Stimulated activated effector memory CD8-positive, alpha-beta T cell treated with anti-CD3 and anti-CD28 coated beads, Interleukin-12 subunit alpha, Interleukin-12 subunit beta, amount 100 ng/mL, for 72 hours (primary cell): ENCODE results near the gene MTCL3.
"Not testable (repeated sequence)": the region's sequence is repeated elsewhere in the genome, so short reads cannot be mapped to it uniquely, and the experiment has no call there.

Experiments used
- ATAC-seq: fragments of 150-1000 bp; cut with Tn5 transposase; 2 replicates; pipeline ENCODE4 v1.10.0; 2021
- DNase-seq, 2 donors: peaks; one replicate each; pipeline ENCODE4 v3.0.0; 2021 to 2022; ENCODE audit warnings: low spot score in 2 of 2
- H3K27ac Mint-ChIP-seq: one replicate; pipeline ENCODE4 v1.8.0; 2022; ENCODE audit warnings: mild to moderate bottlenecking, mixed read lengths
- H3K36me3 Mint-ChIP-seq: one replicate; pipeline ENCODE4 v1.8.0; 2022; ENCODE audit warnings: mild to moderate bottlenecking, mixed read lengths
- H3K4me1 Mint-ChIP-seq: one replicate; pipeline ENCODE4 v1.8.0; 2022; ENCODE audit warnings: mixed read lengths
- H3K4me3 Mint-ChIP-seq: one replicate; pipeline ENCODE4 v1.8.0; 2022; ENCODE audit warnings: mild to moderate bottlenecking, mixed read lengths
- H3K9me3 Mint-ChIP-seq: one replicate; pipeline ENCODE4 v1.8.0; 2022; ENCODE audit warnings: mixed read lengths

Gene MTCL3

GRCh38 chr6:127441881-127442280, 77.3 kb downstream of the MTCL3 start:
- H3K9me3 Mint-ChIP-seq: no peaks in the 10 kb centered on the region

GRCh38 chr6:127439718-127440117, 79.4 kb downstream of the MTCL3 start:
- Mint-ChIP-seq H3K27ac (no peak overlapping the region), H3K4me3 (no peak overlapping the region), H3K4me1 (no peaks in the 10 kb centered on the region), H3K9me3 (no peaks in the 10 kb centered on the region), H3K36me3 (no peaks in the 10 kb centered on the region)
- DNase-seq: no peak
- ATAC-seq: no peak

More at GRCh38 chr6:127441881-127442280, 77.3 kb downstream of the MTCL3 start:
- Mint-ChIP-seq H3K4me3 (no peak overlapping the region), H3K27ac (no peak overlapping the region), H3K4me1 (no peaks in the 10 kb centered on the region), H3K36me3 (peaks cover 2% of the 10 kb centered on the region)
- DNase-seq: no peak
- ATAC-seq: no peak

DNA sequence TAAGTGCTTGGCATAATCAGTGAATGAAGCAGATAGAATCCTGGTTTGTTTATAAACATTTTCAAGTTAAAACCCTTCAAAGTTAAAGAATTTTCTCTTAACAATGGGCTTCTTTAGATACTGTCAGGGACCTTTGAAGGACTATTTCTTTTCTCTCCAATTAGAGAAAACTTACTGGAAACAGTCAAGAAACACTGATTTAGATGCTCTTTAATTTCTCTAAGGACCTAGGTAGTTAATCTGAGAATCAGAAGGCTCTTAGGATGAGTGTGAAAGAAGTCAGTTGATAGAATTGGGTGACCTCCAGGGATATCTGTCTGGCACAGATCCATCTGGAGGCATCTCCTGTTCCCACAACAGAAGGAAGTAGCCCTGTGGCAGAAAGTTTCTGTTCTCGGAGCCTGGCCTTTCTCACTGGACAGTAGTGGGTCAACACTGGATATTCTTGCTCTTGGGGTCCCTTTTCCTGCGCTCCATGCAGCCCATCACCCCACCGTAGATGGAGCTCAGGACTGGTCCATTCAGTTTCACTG, 82.5 kb downstream of the MTCL3 start:
- ATAC-seq: no peak
- no peak overlapping the region for H3K4me3 Mint-ChIP-seq
- no peak overlapping the region for H3K27ac Mint-ChIP-seq
- no peak for DNase-seq
- H3K4me1 Mint-ChIP-seq: no peaks in the 10 kb centered on the region
- no peaks in the 10 kb centered on the region for H3K36me3 Mint-ChIP-seq
- no peaks in the 10 kb centered on the region for H3K9me3 Mint-ChIP-seq

- H3K9me3 Mint-ChIP-seq: no peaks in the 10 kb centered on the region
- H3K36me3 Mint-ChIP-seq: no peaks in the 10 kb centered on the region
- DNase-seq (no peak), ATAC-seq (no peak)
- H3K4me3 Mint-ChIP-seq: no peak overlapping the region
- H3K27ac Mint-ChIP-seq: no peak overlapping the region
- no peaks in the 10 kb centered on the region for H3K4me1 Mint-ChIP-seq
Observed at GRCh38 chr6:127435626-127436220, 83.4 kb downstream of the MTCL3 start.

GRCh38 chr6:127434651-127435050, 84.5 kb downstream of the MTCL3 start:
- no peak for ATAC-seq
- Mint-ChIP-seq H3K27ac (no peak overlapping the region), H3K4me3 (no peak overlapping the region), H3K36me3 (no peaks in the 10 kb centered on the region), H3K4me1 (no peaks in the 10 kb centered on the region), H3K9me3 (no peaks in the 10 kb centered on the region)
- DNase-seq: no peak

- DNase-seq, H3K4me1 Mint-ChIP-seq: not testable (repeated sequence)
Observed at GRCh38 chr6:127428562-127428961, 90.6 kb downstream of the MTCL3 start.

DNA sequence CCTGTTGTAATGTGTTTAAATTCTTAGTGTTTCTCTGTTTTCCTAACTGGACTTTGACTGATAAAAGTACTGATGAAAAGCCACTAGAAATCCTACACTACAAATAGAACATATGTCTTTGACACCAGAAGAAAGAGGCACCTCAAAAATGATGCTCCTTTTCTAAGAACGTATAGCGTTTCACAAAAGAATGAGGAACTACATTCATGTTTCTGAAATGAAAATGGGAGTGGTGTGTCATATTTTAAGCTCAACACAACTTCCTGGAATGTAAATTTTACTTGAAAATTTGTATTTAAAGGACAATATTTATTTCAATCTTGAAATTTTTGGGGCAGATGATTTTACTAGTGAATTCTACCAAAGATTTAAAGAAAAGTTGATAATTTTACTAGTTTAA, 95.2 kb downstream of the MTCL3 start:
- no peak overlapping the region for H3K4me3 Mint-ChIP-seq
- H3K9me3 Mint-ChIP-seq: peaks cover 2% of the 10 kb centered on the region
- DNase-seq (no peak), ATAC-seq (no peak)
- H3K27ac Mint-ChIP-seq: peak overlapping the region; percentile 33
- H3K4me1 Mint-ChIP-seq: peaks cover 10% of the 10 kb centered on the region
- H3K36me3 Mint-ChIP-seq: no peaks in the 10 kb centered on the region

More at GRCh38 chr6:127428562-127428961, 90.6 kb downstream of the MTCL3 start:
- H3K9me3 Mint-ChIP-seq, ATAC-seq, H3K36me3 Mint-ChIP-seq, H3K4me3 Mint-ChIP-seq, H3K27ac Mint-ChIP-seq: not testable (repeated sequence)
